Prostate gland (tissue), 2 donors: ENCODE measurements around the gene CBL.

Experiments
- CTCF ChIP-seq, 4 experiments: fragments of 200-600 bp in 2 of 4; fragments of 450-650 bp in 2 of 4; sonication (generic) in 2 of 4; IDR thresholded peaks; 1 replicate in 3 of 4; 2 replicates in 1 of 4; pipeline ENCODE4 v1.5.1; 2016 to 2019; ENCODE audit warnings: antibody characterized with exemption in 4 of 4, mild to moderate bottlenecking in 2 of 4, moderate library complexity in 2 of 4
- POLR2A ChIP-seq: fragments of 450-650 bp; IDR thresholded peaks from one replicate; pipeline ENCODE4 v1.6.1; 2016; ENCODE audit warnings: antibody characterized with exemption, mild to moderate bottlenecking
- POLR2AphosphoS5 ChIP-seq: sonication (generic); formaldehyde crosslinking; IDR thresholded peaks from one replicate; pipeline ENCODE4 v1.6.1; 2017; ENCODE audit warnings: antibody characterized with exemption

- TF ChIP-seq CTCF (IDR thresholded peaks at IDR 0.05) (no peak), POLR2AphosphoS5 (no peak), POLR2A (no peak)
These were observed 141.9 kb downstream of the CBL start for GRCh38 chr11:119347940-119348605.
